Testis (tissue), 2 donors: ENCODE data around the gene LTBP1.

Experiments used
- POLR2A ChIP-seq: fragments of 450-650 bp; IDR thresholded peaks from one replicate; pipeline ENCODE4 v1.6.1; 2017; ENCODE audit warnings: antibody characterized with exemption, mild to moderate bottlenecking, moderate library complexity
- TF ChIP-seq, protein P1 (sequence below), 3 experiments: fragments of 450-650 bp in 2 of 3; fragments of 200-600 bp in 1 of 3; sonication (generic) in 1 of 3; IDR thresholded peaks; one replicate each; pipeline ENCODE4 v1.5.1; 2016 to 2019; ENCODE audit warnings: antibody characterized with exemption in 3 of 3, mild to moderate bottlenecking in 2 of 3, moderate library complexity in 1 of 3

DNA sequence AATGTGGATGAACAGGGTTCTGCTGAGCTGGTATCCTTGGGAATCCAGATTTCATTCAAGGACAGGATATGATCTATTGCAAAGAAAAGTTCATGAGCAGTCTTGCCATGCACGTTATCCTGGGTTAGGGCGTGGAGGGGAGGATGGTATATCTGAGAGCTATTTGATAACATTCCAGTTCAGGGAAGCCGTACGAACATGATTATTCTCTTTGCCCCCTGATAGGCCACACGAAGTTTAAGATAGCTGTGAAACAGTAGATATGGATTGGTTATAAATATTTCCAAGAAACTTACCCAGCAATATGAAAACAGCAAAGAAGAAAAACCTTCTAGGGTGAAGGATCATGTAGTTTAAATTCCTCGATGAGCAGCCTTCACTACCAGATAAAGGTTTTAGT, 171.9 kb downstream of the LTBP1 start:
- TF ChIP-seq POLR2A, result no peak
- TF ChIP-seq, protein P1, sequence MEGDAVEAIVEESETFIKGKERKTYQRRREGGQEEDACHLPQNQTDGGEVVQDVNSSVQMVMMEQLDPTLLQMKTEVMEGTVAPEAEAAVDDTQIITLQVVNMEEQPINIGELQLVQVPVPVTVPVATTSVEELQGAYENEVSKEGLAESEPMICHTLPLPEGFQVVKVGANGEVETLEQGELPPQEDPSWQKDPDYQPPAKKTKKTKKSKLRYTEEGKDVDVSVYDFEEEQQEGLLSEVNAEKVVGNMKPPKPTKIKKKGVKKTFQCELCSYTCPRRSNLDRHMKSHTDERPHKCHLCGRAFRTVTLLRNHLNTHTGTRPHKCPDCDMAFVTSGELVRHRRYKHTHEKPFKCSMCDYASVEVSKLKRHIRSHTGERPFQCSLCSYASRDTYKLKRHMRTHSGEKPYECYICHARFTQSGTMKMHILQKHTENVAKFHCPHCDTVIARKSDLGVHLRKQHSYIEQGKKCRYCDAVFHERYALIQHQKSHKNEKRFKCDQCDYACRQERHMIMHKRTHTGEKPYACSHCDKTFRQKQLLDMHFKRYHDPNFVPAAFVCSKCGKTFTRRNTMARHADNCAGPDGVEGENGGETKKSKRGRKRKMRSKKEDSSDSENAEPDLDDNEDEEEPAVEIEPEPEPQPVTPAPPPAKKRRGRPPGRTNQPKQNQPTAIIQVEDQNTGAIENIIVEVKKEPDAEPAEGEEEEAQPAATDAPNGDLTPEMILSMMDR (IDR thresholded peaks at IDR 0.05), result no peak
